Epithelial cell of proximal tubule (primary cell): ENCODE measurements around the gene RNFT2. TPM values are rescaled to one million over a fixed set of nuclear protein-coding genes. Genes with fewer than 3 reads are reported as not detected.
A peak's percentile ranks its signal among the peaks of the same experiment; 100 is the strongest.

Experiments used
- DNase-seq: peaks from one replicate; pipeline ENCODE4 v3.0.0-alpha.2; 2011; ENCODE audit warnings: low read depth
- H3K4me3 ChIP-seq: 2 replicates; pipeline ENCODE4 v1.5.1; 2011; ENCODE audit warnings: low read depth, mild to moderate bottlenecking, low read length
- CTCF ChIP-seq: conservative IDR thresholded peaks from 2 replicates; pipeline ENCODE4 v1.5.1; 2012; ENCODE audit warnings: low read depth, mild to moderate bottlenecking, low read length
- total RNA-seq: library from RNA; depleted of rRNA; stranded (reverse); fragments of >200 nt; gene quantifications from 2 replicates; pipeline ENCODE4 v1.2.3, GENCODE V29; 2015

The RNFT2 gene
- total RNA-seq, 1 donor from 2014 or later: 4.3 TPM

- no peak overlapping the region for H3K4me3 ChIP-seq
- no peak for DNase-seq
- no peak for TF ChIP-seq CTCF
These were observed 39.5 kb upstream of the RNFT2 start for GRCh38 chr12:116698554-116699075.

GRCh38 chr12:116700066-116700465, 38.0 kb upstream of the RNFT2 start:
- TF ChIP-seq CTCF: no peak
- no peak for DNase-seq
- H3K4me3 ChIP-seq: no peak overlapping the region

GRCh38 chr12:116701432-116701831, 36.7 kb upstream of the RNFT2 start:
- no peak overlapping the region for H3K4me3 ChIP-seq
- TF ChIP-seq CTCF: no peak
- no peak for DNase-seq

GRCh38 chr12:116703214-116703795, 34.8 kb upstream of the RNFT2 start:
- TF ChIP-seq CTCF: peak; percentile 93
- DNase-seq: no peak

GRCh38 chr12:116707751-116708150, 30.4 kb upstream of the RNFT2 start:
- no peak for DNase-seq
- TF ChIP-seq CTCF: no peak
- H3K4me3 ChIP-seq: no peak overlapping the region

More at GRCh38 chr12:116703214-116703795, 34.8 kb upstream of the RNFT2 start:
- no peak overlapping the region for H3K4me3 ChIP-seq

- DNase-seq: no peak
- H3K4me3 ChIP-seq: peak overlapping the region; percentile 17
- TF ChIP-seq CTCF: peak; percentile 63
These were observed 29.0 kb upstream of the RNFT2 start for GRCh38 chr12:116708826-116709756.
